IMR-90 (cell line): Measurements from ENCODE around the gene SPAG5. TPM values are rescaled to one million over a fixed set of nuclear protein-coding genes. Genes with fewer than 3 reads are reported as not detected.

ENCODE experiments used
- ATAC-seq: fragments of 200-7000 bp; cut with Tn5 transposase; 2 replicates; pipeline ENCODE4 v1.9.1; 2020; ENCODE audit warnings: low read depth, mild to moderate bottlenecking, moderate library complexity
- BruUV-seq: library from RNA; stranded (reverse); fragments of 400-500 nt; replicated peaks from 2 replicates; lab custom pipeline; 2021; lab: Mats Ljungman, UMichigan
- CTCF ChIA-PET: fragments of 300-600 bp; formaldehyde crosslinking; extraction: SDS; loops from one replicate; lab custom pipeline; 2021; ENCODE audit warnings: antibody characterized with exemption; lab: Yijun Ruan, JAX
- POLR2A ChIA-PET: fragments of 300-600 bp; sonication (Branson Sonifier 250); formaldehyde crosslinking; loops from one replicate; lab custom pipeline; 2022; ENCODE audit warnings: antibody characterized with exemption; ENCODE audit not compliant: unreplicated experiment; lab: Charles Lee
- DNase-seq: peaks from one replicate; pipeline ENCODE4 v3.0.0; 2013
- H2AFZ ChIP-seq: replicated peaks from 2 replicates; pipeline ENCODE3; 2013; ENCODE audit warnings: low read length, mild to moderate bottlenecking; ENCODE audit not compliant: poor library complexity
- H2AK5ac ChIP-seq: 2 replicates; pipeline ENCODE4 v1.6.1; 2013; ENCODE audit warnings: low read depth, low read length, inconsistent platforms
- H2AK9ac ChIP-seq: replicated peaks from 2 replicates; pipeline ENCODE3; 2013; ENCODE audit warnings: mild to moderate bottlenecking, low read depth, low read length, moderate library complexity; ENCODE audit not compliant: poor library complexity
- H2BK120ac ChIP-seq: 2 replicates; pipeline ENCODE4 v1.6.1; 2013; ENCODE audit warnings: low read depth, low read length, inconsistent platforms
- H2BK15ac ChIP-seq: 3 replicates; pipeline ENCODE4 v1.6.1; 2013; ENCODE audit warnings: low read depth, low read length, inconsistent platforms
- H2BK20ac ChIP-seq: 2 replicates; pipeline ENCODE4 v1.6.1; 2013; ENCODE audit warnings: low read depth, mild to moderate bottlenecking, inconsistent platforms, low read length, moderate library complexity
- H2BK5ac ChIP-seq: 2 replicates; pipeline ENCODE4 v1.6.1; 2013; ENCODE audit warnings: mild to moderate bottlenecking, low read depth, low read length, inconsistent platforms; ENCODE audit not compliant: poor library complexity, severe bottlenecking
- H3K14ac ChIP-seq: replicated peaks from 2 replicates; pipeline ENCODE4 v1.6.1; 2013; ENCODE audit warnings: low read depth, low read length, inconsistent platforms
- H3K18ac ChIP-seq: 2 replicates; pipeline ENCODE4 v1.6.1; 2013; ENCODE audit warnings: low read depth, low read length, control low read depth
- H3K23ac ChIP-seq: 2 replicates; pipeline ENCODE4 v1.6.1; 2013; ENCODE audit warnings: low read depth, low read length, inconsistent platforms
- H3K27ac ChIP-seq: 2 replicates; pipeline ENCODE4 v1.5.1; 2013; ENCODE audit warnings: mild to moderate bottlenecking, control low read depth, low read length; ENCODE audit not compliant: insufficient read depth
- H3K27me3 ChIP-seq: 2 replicates; pipeline ENCODE4 v1.6.1; 2013; ENCODE audit warnings: low read length; ENCODE audit not compliant: control insufficient read depth, insufficient read depth
- H3K36me3 ChIP-seq: 2 replicates; pipeline ENCODE4 v1.6.1; 2013; ENCODE audit warnings: low read length, mixed read lengths; ENCODE audit not compliant: control insufficient read depth, insufficient read depth
- H3K4ac ChIP-seq: 2 replicates; pipeline ENCODE4 v1.6.1; 2013; ENCODE audit warnings: low read depth, low read length, inconsistent platforms
- H3K4me1 ChIP-seq: 2 replicates; pipeline ENCODE4 v1.6.1; 2013; ENCODE audit warnings: low read length, mixed read lengths; ENCODE audit not compliant: control insufficient read depth, insufficient read depth
- H3K4me2 ChIP-seq: 2 replicates; pipeline ENCODE4 v1.6.1; 2013; ENCODE audit warnings: low read depth, mild to moderate bottlenecking, control low read depth, low read length, moderate library complexity
- H3K4me3 ChIP-seq: 2 replicates; pipeline ENCODE4 v1.5.1; 2013; ENCODE audit warnings: low read depth, mild to moderate bottlenecking, control low read depth, low read length, moderate library complexity; ENCODE audit not compliant: insufficient read depth
- H3K56ac ChIP-seq: 2 replicates; pipeline ENCODE4 v1.6.1; 2013; ENCODE audit warnings: low read length, inconsistent platforms; ENCODE audit not compliant: insufficient read depth; ENCODE audit errors: extremely low read depth
- H3K79me1 ChIP-seq, 2 experiments: 2 replicates each; pipeline ENCODE4 v1.6.1; 2013; ENCODE audit warnings: low read length in 2 of 2, inconsistent platforms in 1 of 2, low read depth in 1 of 2
- H3K9ac ChIP-seq: 2 replicates; pipeline ENCODE4 v1.6.1; 2013; ENCODE audit warnings: low read depth, low read length, control low read depth
- H3K9me1 ChIP-seq: 2 replicates; pipeline ENCODE4 v1.6.1; 2013; ENCODE audit warnings: low read length, inconsistent platforms; ENCODE audit not compliant: insufficient read depth
- H3K9me3 ChIP-seq: 2 replicates; pipeline ENCODE4 v1.6.1; 2013; ENCODE audit warnings: low read length; ENCODE audit not compliant: control insufficient read depth, insufficient read depth
- H4K20me1 ChIP-seq: 2 replicates; pipeline ENCODE4 v1.6.1; 2013; ENCODE audit warnings: low read length, inconsistent platforms; ENCODE audit not compliant: insufficient read depth
- H4K5ac ChIP-seq: 2 replicates; pipeline ENCODE4 v1.6.1; 2013; ENCODE audit warnings: mild to moderate bottlenecking, low read depth, low read length, control low read depth
- H4K8ac ChIP-seq, 2 experiments: 2 replicates each; pipeline ENCODE4 v1.6.1; 2013; ENCODE audit warnings: low read depth in 2 of 2, low read length in 2 of 2, control low read depth in 1 of 2, inconsistent platforms in 1 of 2
- H4K91ac ChIP-seq: 2 replicates; pipeline ENCODE4 v1.6.1; 2013; ENCODE audit warnings: low read depth, low read length, inconsistent platforms; ENCODE audit not compliant: insufficient read depth
- MAFK ChIP-seq: IDR thresholded peaks from 2 replicates; pipeline ENCODE4 v1.6.1; 2012; ENCODE audit warnings: low read depth, low read length, improper control_type of control experiment
- WGBS, 2 experiments: methylation state at CpG; one replicate each; pipeline versions ENCODE4 v1.1.5 to v1.1.7; 2013; ENCODE audit warnings: missing lambda C conversion rate in 2 of 2; ENCODE audit not compliant: insufficient read length in 1 of 2; ENCODE audit errors: extremely low coverage in 2 of 2; 5-methylcytosine and 5-hydroxymethylcytosine counted together
- dilution Hi-C: fragments of 300-500 bp; cut with HindIII; formaldehyde crosslinking; loops from one replicate; pipeline ENCODE4 v1.14.3; 2018; ENCODE audit warnings: low sequenced_read_pairs; ENCODE audit not compliant: unreplicated experiment
- in situ Hi-C: fragments of 300-500 bp; cut with MboI; formaldehyde crosslinking; loops from 3 replicates; pipeline ENCODE4 v1.14.3; 2019; ENCODE audit warnings: low sequenced_read_pairs, inconsistent platforms, mixed read lengths
- intact Hi-C: fragments of 100-400 bp; cut with micrococcal nuclease; formaldehyde crosslinking; loops from 2 replicates; pipeline ENCODE4 v1.10.0; 2022
- polyA plus RNA-seq, 3 experiments: library from polyadenylated mRNA; depleted of rRNA; stranded (reverse); fragments of >200 nt; gene quantifications; 2 replicates each; pipeline ENCODE4 v1.2.3, GENCODE V29; 2012; ENCODE audit warnings: low replicate concordance in 1 of 3
- total RNA-seq: library from RNA; depleted of rRNA; stranded (reverse); fragments of >200 nt; gene quantifications from 2 replicates; pipeline ENCODE4 v1.2.3, GENCODE V29; 2012
- TF ChIP-seq, protein P1 (sequence below): fragments of 150-350 bp; IDR thresholded peaks from 2 replicates; pipeline ENCODE4 v1.6.1; 2016; ENCODE audit warnings: low read depth, mild to moderate bottlenecking, low read length, moderate library complexity, borderline replicate concordance

The SPAG5 gene
- total and polyA plus RNA-seq, 2 of the 4 experiments (the other 2 are of a cell fraction), result 40.3 to 60.8 TPM

DNA sequence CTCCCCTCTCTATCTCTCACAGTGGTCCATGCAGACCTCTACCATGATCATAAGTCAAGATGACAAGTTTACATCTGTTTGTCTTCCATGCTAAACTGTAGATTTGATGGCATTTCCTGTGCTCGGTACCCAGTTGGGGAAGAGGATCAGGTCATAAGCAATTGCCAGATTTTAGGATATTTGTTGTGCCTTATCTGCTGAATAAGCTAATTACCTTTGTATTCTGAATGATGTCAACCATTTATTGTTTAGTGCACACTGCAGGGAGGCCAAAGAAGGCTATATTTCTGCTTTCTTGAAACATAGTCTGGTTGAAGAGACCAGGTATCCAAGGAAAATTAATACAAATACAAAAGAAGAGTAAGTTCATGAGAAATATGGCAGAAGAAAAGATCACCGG, 16.3 kb downstream of the SPAG5 start:
- Histone ChIP-seq H3K36me3 (peaks cover 31% of the 10 kb centered on the region), H4K8ac (no peak overlapping the region), H3K4me2 (no peak overlapping the region), H2BK5ac (no peak overlapping the region), H3K14ac (no peak overlapping the region), H3K9me3 (no peaks in the 10 kb centered on the region), H2BK120ac (no peak overlapping the region), H2BK20ac (no peak overlapping the region), H3K79me1 (peaks cover 3 to 10% of the 10 kb centered on the region in 2 experiments; a peak in 3 of 4 replicates), H3K18ac (no peak overlapping the region), H4K5ac (no peak overlapping the region), H2AK5ac (no peak overlapping the region), H3K23ac (no peak overlapping the region), H2AFZ (no peak overlapping the region), H3K9ac (no peak overlapping the region), H3K27me3 (no peaks in the 10 kb centered on the region), H2BK15ac (no peak overlapping the region), H3K27ac (no peak overlapping the region), H3K4me1 (no peaks in the 10 kb centered on the region), H3K4me3 (no peak overlapping the region), H2AK9ac (no peak overlapping the region), H3K9me1 (no peaks in the 10 kb centered on the region), H4K20me1 (no peaks in the 10 kb centered on the region), H3K56ac (no peak overlapping the region), H4K91ac (no peak overlapping the region), H3K4ac (no peak overlapping the region)
- intact Hi-C loops, result no loop called here
- ChIA-PET CTCF (no interaction called here), POLR2A (no interaction called here)
- dilution Hi-C loops, result no loop called here
- ATAC-seq, result no peak
- DNase-seq, result no peak
- peak; percentile 54 for TF ChIP-seq MAFK
- TF ChIP-seq, protein P1, sequence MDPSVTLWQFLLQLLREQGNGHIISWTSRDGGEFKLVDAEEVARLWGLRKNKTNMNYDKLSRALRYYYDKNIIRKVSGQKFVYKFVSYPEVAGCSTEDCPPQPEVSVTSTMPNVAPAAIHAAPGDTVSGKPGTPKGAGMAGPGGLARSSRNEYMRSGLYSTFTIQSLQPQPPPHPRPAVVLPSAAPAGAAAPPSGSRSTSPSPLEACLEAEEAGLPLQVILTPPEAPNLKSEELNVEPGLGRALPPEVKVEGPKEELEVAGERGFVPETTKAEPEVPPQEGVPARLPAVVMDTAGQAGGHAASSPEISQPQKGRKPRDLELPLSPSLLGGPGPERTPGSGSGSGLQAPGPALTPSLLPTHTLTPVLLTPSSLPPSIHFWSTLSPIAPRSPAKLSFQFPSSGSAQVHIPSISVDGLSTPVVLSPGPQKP, result no peak
- no TSS peak for BruUV-seq
- in situ Hi-C loops, result no loop called here
- WGBS, 2 experiments, result no CpG with 5 or more reads among the region's 2 CpGs
